CD4-positive, alpha-beta memory T cell (primary cell): ENCODE measurements around the gene ZRANB2. TPM values are rescaled to one million over a fixed set of nuclear protein-coding genes. Genes with fewer than 3 reads are reported as not detected.

ENCODE experiments used
- CTCF ChIA-PET: fragments of 350-600 bp; sonication (Branson Sonifier 250); formaldehyde crosslinking; loops from one replicate; lab custom pipeline; 2021; ENCODE audit warnings: inconsistent platforms; ENCODE audit not compliant: partially characterized antibody; lab: Charles Lee
- POLR2A ChIA-PET: fragments of 350-600 bp; sonication (Branson Sonifier 250); formaldehyde crosslinking; loops from one replicate; lab custom pipeline; 2021; ENCODE audit not compliant: partially characterized antibody; lab: Charles Lee
- DNase-seq, 5 donors: peaks; one replicate each; pipeline versions ENCODE4 v3.0.0 to v3.0.0-alpha.2; 2020 to 2022; ENCODE audit warnings: mixed read lengths in 1 of 5
- H3K27ac ChIP-seq: one replicate; pipeline ENCODE4 v1.7.0; 2013; ENCODE audit warnings: low read depth, low read length
- H3K27me3 ChIP-seq: 2 replicates; pipeline ENCODE4 v1.7.0; 2013; ENCODE audit warnings: mild to moderate bottlenecking, low read length, moderate library complexity; ENCODE audit not compliant: insufficient read depth
- H3K36me3 ChIP-seq: 2 replicates; pipeline ENCODE4 v1.7.0; 2013; ENCODE audit warnings: mild to moderate bottlenecking, low read length, moderate library complexity; ENCODE audit not compliant: insufficient read depth
- H3K4me1 ChIP-seq: 2 replicates; pipeline ENCODE4 v1.7.0; 2013; ENCODE audit warnings: mild to moderate bottlenecking, low read length, moderate library complexity; ENCODE audit not compliant: insufficient read depth
- H3K4me3 ChIP-seq, 2 donors: one replicate each; pipeline ENCODE4 v1.7.0; 2013; ENCODE audit warnings: low read length in 2 of 2, mild to moderate bottlenecking in 1 of 2
- H3K9me3 ChIP-seq, 2 donors: one replicate each; pipeline ENCODE4 v1.7.0; 2013; ENCODE audit warnings: low read length in 2 of 2, control low read depth in 1 of 2; ENCODE audit not compliant: control insufficient read depth in 1 of 2
- H3K27ac Mint-ChIP-seq, 7 donors: one replicate each; pipeline ENCODE4 v1.8.0; 2020 to 2021; ENCODE audit warnings: mixed read lengths in 7 of 7, mild to moderate bottlenecking in 6 of 7, inconsistent platforms in 3 of 7, moderate library complexity in 3 of 7
- H3K27me3 Mint-ChIP-seq, 2 donors: one replicate each; pipeline ENCODE4 v1.8.0; 2020 to 2021; ENCODE audit warnings: mixed read lengths in 2 of 2
- H3K36me3 Mint-ChIP-seq, 2 donors: one replicate each; pipeline ENCODE4 v1.8.0; 2020 to 2021; ENCODE audit warnings: mixed read lengths in 2 of 2, inconsistent platforms in 1 of 2, mild to moderate bottlenecking in 1 of 2
- H3K4me1 Mint-ChIP-seq, 4 donors: one replicate each; pipeline ENCODE4 v1.8.0; 2020 to 2021; ENCODE audit warnings: mixed read lengths in 4 of 4, mild to moderate bottlenecking in 1 of 4
- H3K4me3 Mint-ChIP-seq, 8 donors: one replicate each; pipeline ENCODE4 v1.8.0; 2020 to 2021; ENCODE audit warnings: mixed read lengths in 8 of 8, mild to moderate bottlenecking in 7 of 8, moderate library complexity in 6 of 8, inconsistent platforms in 3 of 8
- H3K9me3 Mint-ChIP-seq, 8 donors: one replicate each; pipeline ENCODE4 v1.8.0; 2020 to 2021; ENCODE audit warnings: mixed read lengths in 8 of 8, mild to moderate bottlenecking in 5 of 8, inconsistent platforms in 3 of 8, moderate library complexity in 1 of 8
- intact Hi-C: fragments of 100-400 bp; cut with micrococcal nuclease; formaldehyde crosslinking; loops from one replicate; pipeline ENCODE4 v1.15.1; 2023
- polyA plus RNA-seq, 2 donors: library from polyadenylated mRNA; unstranded; fragments of 300-500 nt; fragmentation: Illumina TruSeq; gene quantifications; one replicate each; pipeline ENCODE4 v1.2.3, GENCODE V29; 2021
- total RNA-seq, 2 experiments: library from RNA; stranded (reverse); gene quantifications; one replicate each; pipeline ENCODE4 v1.2.3, GENCODE V29; 2021

Gene ZRANB2
- total and polyA plus RNA-seq, 4 experiments from 2014 or later, result 45.5 to 159 (median 104) TPM

GRCh38 chr1:71101839-71102376 is 21.1 kb upstream of the ZRANB2 start:
- ChIA-PET CTCF (no interaction called here), POLR2A (no interaction called here)
- H3K27ac ChIP-seq, result no peak overlapping the region
- Mint-ChIP-seq H3K4me1 (no peaks in the 10 kb centered on the region), H3K36me3 (no peaks in the 10 kb centered on the region), H3K9me3 (peaks cover 0 to 6% (median 0%) of the 10 kb centered on the region in 8 donors), H3K27me3 (peaks cover 6 to 9% of the 10 kb centered on the region in 2 donors), H3K4me3 (no peak overlapping the region), H3K27ac (no peak overlapping the region)
- intact Hi-C loops, result no loop called here
- H3K9me3 ChIP-seq, result no peaks in the 10 kb centered on the region
- H3K4me3 ChIP-seq, result no peak overlapping the region
- H3K4me1 ChIP-seq, result no peaks in the 10 kb centered on the region
- H3K27me3 ChIP-seq, result no peaks in the 10 kb centered on the region
- H3K36me3 ChIP-seq, result no peaks in the 10 kb centered on the region
- no peak for DNase-seq

- peaks cover 5 to 13% of the 10 kb centered on the region in 2 donors for H3K27me3 Mint-ChIP-seq
- no peak overlapping the region for H3K4me3 Mint-ChIP-seq
- H3K4me3 ChIP-seq, result no peak overlapping the region
- no peaks in the 10 kb centered on the region for H3K9me3 ChIP-seq
- no peaks in the 10 kb centered on the region for H3K36me3 Mint-ChIP-seq
- H3K4me1 ChIP-seq, result no peaks in the 10 kb centered on the region
- ChIA-PET POLR2A (no interaction called here), CTCF (no interaction called here)
- H3K27me3 ChIP-seq, result no peaks in the 10 kb centered on the region
- DNase-seq, result no peak
- H3K4me1 Mint-ChIP-seq, result no peaks in the 10 kb centered on the region
- no peaks in the 10 kb centered on the region for H3K36me3 ChIP-seq
- intact Hi-C loops, result no loop called here
- H3K9me3 Mint-ChIP-seq, result peaks cover 0 to 3% (median 0%) of the 10 kb centered on the region in 8 donors
- H3K27ac ChIP-seq, result no peak overlapping the region
- no peak overlapping the region for H3K27ac Mint-ChIP-seq
Observed at GRCh38 chr1:71097428-71097827, 16.6 kb upstream of the ZRANB2 start.

- Histone ChIP-seq H3K9me3 (no peaks in the 10 kb centered on the region), H3K36me3 (no peaks in the 10 kb centered on the region), H3K4me1 (no peaks in the 10 kb centered on the region), H3K27ac (no peak overlapping the region), H3K4me3 (no peak overlapping the region), H3K27me3 (no peaks in the 10 kb centered on the region)
- Mint-ChIP-seq H3K9me3 (peaks cover 0 to 3% (median 0%) of the 10 kb centered on the region in 8 donors), H3K36me3 (no peaks in the 10 kb centered on the region), H3K27me3 (peaks cover 5 to 15% of the 10 kb centered on the region in 2 donors), H3K27ac (no peak overlapping the region), H3K4me3 (no peak overlapping the region), H3K4me1 (no peaks in the 10 kb centered on the region)
- intact Hi-C loops, result loop anchor here (5.0 kb wide), 1 partner anchor 942 kb away; no protein-coding TSS in a partner anchor
- no peak for DNase-seq
- ChIA-PET POLR2A (no interaction called here), CTCF (interaction anchor here (1.7 kb wide), 1 partner anchor 14 kb away, joined by 6 read pairs; the partner anchor contains the start of gene ZRANB2)
Observed at GRCh38 chr1:71094913-71095312, 14.1 kb upstream of the ZRANB2 start.

GRCh38 chr1:71093938-71094337 is 13.1 kb upstream of the ZRANB2 start:
- no peaks in the 10 kb centered on the region for H3K4me1 Mint-ChIP-seq
- peaks cover 2 to 12% of the 10 kb centered on the region in 2 donors for H3K27me3 Mint-ChIP-seq
- no peaks in the 10 kb centered on the region for H3K36me3 Mint-ChIP-seq
- Histone ChIP-seq H3K4me1 (no peaks in the 10 kb centered on the region), H3K36me3 (no peaks in the 10 kb centered on the region), H3K9me3 (no peaks in the 10 kb centered on the region), H3K27ac (no peak overlapping the region), H3K4me3 (no peak overlapping the region), H3K27me3 (no peaks in the 10 kb centered on the region)
- intact Hi-C loops, result loop anchor here (5.0 kb wide), 1 partner anchor 943 kb away; no protein-coding TSS in a partner anchor
- DNase-seq, result no peak
- no peak overlapping the region for H3K4me3 Mint-ChIP-seq
- H3K9me3 Mint-ChIP-seq, result peaks cover 0 to 3% (median 0%) of the 10 kb centered on the region in 8 donors
- H3K27ac Mint-ChIP-seq, result no peak overlapping the region
- ChIA-PET POLR2A (no interaction called here), CTCF (interaction anchor here (1.7 kb wide), 1 partner anchor 13 kb away, joined by 6 read pairs; the partner anchor contains the start of gene ZRANB2)

- Mint-ChIP-seq H3K9me3 (no peaks in the 10 kb centered on the region), H3K4me3 (no peak overlapping the region), H3K4me1 (no peaks in the 10 kb centered on the region), H3K27ac (no peak overlapping the region), H3K27me3 (peaks cover 3 to 6% of the 10 kb centered on the region in 2 donors), H3K36me3 (no peaks in the 10 kb centered on the region)
- CTCF ChIA-PET, result interaction anchor here (1.3 kb wide), 1 partner anchor 12 kb away, joined by 3 read pairs; no protein-coding TSS in a partner anchor
- POLR2A ChIA-PET, result interaction anchor here (1.2 kb wide), 1 partner anchor 9 kb away, joined by 4 read pairs; the partner anchor contains the start of gene ZRANB2
- no peak overlapping the region for H3K4me3 ChIP-seq
- DNase-seq, result no peak
- no peaks in the 10 kb centered on the region for H3K9me3 ChIP-seq
- H3K27me3 ChIP-seq, result no peaks in the 10 kb centered on the region
- H3K4me1 ChIP-seq, result no peaks in the 10 kb centered on the region
- no peak overlapping the region for H3K27ac ChIP-seq
- no peaks in the 10 kb centered on the region for H3K36me3 ChIP-seq
- intact Hi-C loops, result loop anchor here (5.0 kb wide), 1 partner anchor 948 kb away; no protein-coding TSS in a partner anchor
Observed at GRCh38 chr1:71089536-71090270, 8.9 kb upstream of the ZRANB2 start.

GRCh38 chr1:71088645-71089287 is 7.9 kb upstream of the ZRANB2 start:
- Mint-ChIP-seq H3K27me3 (peaks cover 5 to 7% of the 10 kb centered on the region in 2 donors), H3K4me3 (no peak overlapping the region), H3K27ac (no peak overlapping the region), H3K4me1 (no peaks in the 10 kb centered on the region), H3K9me3 (no peaks in the 10 kb centered on the region), H3K36me3 (no peaks in the 10 kb centered on the region)
- CTCF ChIA-PET, result no interaction called here
- Histone ChIP-seq H3K27me3 (no peaks in the 10 kb centered on the region), H3K9me3 (no peaks in the 10 kb centered on the region), H3K27ac (no peak overlapping the region), H3K4me3 (no peak overlapping the region), H3K36me3 (no peaks in the 10 kb centered on the region), H3K4me1 (no peaks in the 10 kb centered on the region)
- intact Hi-C loops, result no loop called here
- DNase-seq, result no peak
- POLR2A ChIA-PET, result interaction anchor here (1.2 kb wide), 1 partner anchor 8 kb away, joined by 4 read pairs; the partner anchor contains the start of gene ZRANB2

GRCh38 chr1:71087713-71088112 is 6.9 kb upstream of the ZRANB2 start:
- H3K36me3 Mint-ChIP-seq, result no peaks in the 10 kb centered on the region
- ChIA-PET POLR2A (no interaction called here), CTCF (no interaction called here)
- no peaks in the 10 kb centered on the region for H3K9me3 Mint-ChIP-seq
- Histone ChIP-seq H3K4me3 (no peak overlapping the region), H3K36me3 (no peaks in the 10 kb centered on the region), H3K27me3 (no peaks in the 10 kb centered on the region), H3K9me3 (no peaks in the 10 kb centered on the region), H3K27ac (no peak overlapping the region), H3K4me1 (no peaks in the 10 kb centered on the region)
- no peak for DNase-seq
- no peaks in the 10 kb centered on the region for H3K4me1 Mint-ChIP-seq
- intact Hi-C loops, result no loop called here
- H3K27me3 Mint-ChIP-seq, result peaks cover 5 to 7% of the 10 kb centered on the region in 2 donors
- no peak overlapping the region for H3K4me3 Mint-ChIP-seq
- no peak overlapping the region for H3K27ac Mint-ChIP-seq
